NB4 (cell line): Measurements from ENCODE around the gene MGAT5B.

Experiments
- DNase-seq: peaks from one replicate; pipeline ENCODE4 v3.0.0; 2010; ENCODE audit warnings: low read depth
- H3K4me3 ChIP-seq: one replicate; pipeline ENCODE4 v1.5.1; 2011; ENCODE audit warnings: mild to moderate bottlenecking, low read depth, low read length, moderate library complexity
- CTCF ChIP-seq: IDR thresholded peaks from one replicate; pipeline ENCODE4 v1.5.1; 2012; ENCODE audit warnings: low read depth, low read length
- MAX ChIP-seq: IDR thresholded peaks from 2 replicates; pipeline ENCODE4 v1.6.1; 2011; ENCODE audit warnings: low read depth, low read length
- MYC ChIP-seq: IDR thresholded peaks from 2 replicates; pipeline ENCODE4 v1.6.1; 2011; ENCODE audit warnings: low read depth, low read length
- POLR2A ChIP-seq: IDR thresholded peaks from 2 replicates; pipeline ENCODE4 v1.6.1; 2011; ENCODE audit warnings: mild to moderate bottlenecking; ENCODE audit not compliant: insufficient read length; ENCODE audit errors: extremely low read depth

The MGAT5B gene

DNA sequence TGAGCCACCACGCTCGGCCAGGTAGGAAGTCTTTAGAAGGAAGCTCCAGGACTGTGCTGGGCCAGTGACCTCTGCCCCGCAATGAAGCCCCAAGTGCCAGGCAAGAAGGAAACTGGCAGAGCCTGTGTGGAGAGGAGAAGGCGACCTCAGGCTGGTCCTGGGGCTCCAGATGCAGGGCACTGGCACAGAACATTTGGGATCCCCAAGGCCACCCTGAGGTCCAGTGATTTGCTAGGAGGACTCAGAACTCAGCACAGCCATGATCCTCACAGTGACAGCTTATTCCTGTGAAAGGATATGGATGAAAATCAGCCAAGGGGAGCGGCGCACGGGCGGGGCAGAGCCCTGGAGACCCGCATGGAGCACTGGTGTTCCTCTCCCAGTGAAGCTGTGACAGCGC, 24.1 kb downstream of the MGAT5B start:
- no peak for DNase-seq
- TF ChIP-seq CTCF (no peak), POLR2A (no peak)
- no peak overlapping the region for H3K4me3 ChIP-seq

GRCh38 chr17:76893623-76894334, 25.6 kb downstream of the MGAT5B start:
- no peak for TF ChIP-seq POLR2A
- no peak for TF ChIP-seq CTCF
- TF ChIP-seq MAX = no peak
- TF ChIP-seq MYC = no peak
- H3K4me3 ChIP-seq = no peak overlapping the region
- DNase-seq = no peak

DNA sequence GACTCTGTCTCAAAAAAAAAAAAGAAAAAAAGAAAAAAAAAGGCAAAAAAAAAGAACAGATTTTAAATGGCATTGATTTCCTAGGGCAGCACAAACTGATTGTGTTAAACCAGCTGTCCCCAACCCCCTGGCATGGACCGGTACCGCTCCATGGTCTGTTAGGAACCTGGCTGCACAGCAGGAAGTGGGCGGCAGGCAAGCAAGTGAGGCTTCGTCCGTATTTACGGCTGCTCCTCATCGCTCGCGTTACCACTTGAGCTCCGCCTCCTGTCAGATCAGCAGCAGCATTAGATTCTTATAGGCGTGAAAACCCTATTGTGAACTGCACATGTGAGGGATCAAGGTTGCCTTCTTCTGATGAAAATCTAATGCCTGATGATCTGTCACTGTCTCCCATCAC, 26.6 kb downstream of the MGAT5B start:
- no peak for TF ChIP-seq MYC
- TF ChIP-seq CTCF = no peak
- no peak for TF ChIP-seq POLR2A
- no peak for TF ChIP-seq MAX
- DNase-seq = no peak

GRCh38 chr17:76897023-76897422, 28.8 kb downstream of the MGAT5B start:
- H3K4me3 ChIP-seq = no peak overlapping the region
- no peak for TF ChIP-seq MYC
- no peak for TF ChIP-seq CTCF
- TF ChIP-seq MAX = no peak
- no peak for TF ChIP-seq POLR2A
- DNase-seq = no peak

More for the DNA sequence above, 26.6 kb downstream of the MGAT5B start:
- H3K4me3 ChIP-seq = no peak overlapping the region

- no peak for TF ChIP-seq MAX
- TF ChIP-seq CTCF = no peak
- no peak for TF ChIP-seq MYC
- no peak for TF ChIP-seq POLR2A
- no peak for DNase-seq
- no peak overlapping the region for H3K4me3 ChIP-seq
Measured at GRCh38 chr17:76899414-76899813, 31.2 kb downstream of the MGAT5B start.

- DNase-seq = no peak
- no peak for TF ChIP-seq MYC
- TF ChIP-seq POLR2A = no peak
- no peak for TF ChIP-seq CTCF
- TF ChIP-seq MAX = no peak
Measured at GRCh38 chr17:76900723-76901122, 32.5 kb downstream of the MGAT5B start.

More at GRCh38 chr17:76900723-76901122, 32.5 kb downstream of the MGAT5B start:
- H3K4me3 ChIP-seq = no peak overlapping the region
